Stimulated activated CD8-positive, alpha-beta memory T cell treated with anti-CD3 and anti-CD28 coated beads, Interleukin-12 subunit alpha, Interleukin-12 subunit beta, amount 100 ng/mL, for 24 hours (primary cell): ENCODE data around the gene TET1.
"Not testable (repeated sequence)": the region's sequence is repeated elsewhere in the genome, so short reads cannot be mapped to it uniquely, and the experiment has no call there.

Source experiments
- DNase-seq: peaks from one replicate; pipeline ENCODE4 v3.0.0-alpha.2; 2020; ENCODE audit errors: extremely low read depth

Gene TET1

GRCh38 chr10:68700197-68700596, 140.1 kb downstream of the TET1 start:
- DNase-seq: no peak

- DNase-seq: no peak
These were observed 145.4 kb downstream of the TET1 start for GRCh38 chr10:68705548-68705947.

GRCh38 chr10:68708987-68709386, 148.8 kb downstream of the TET1 start:
- DNase-seq: not testable (repeated sequence)

DNA sequence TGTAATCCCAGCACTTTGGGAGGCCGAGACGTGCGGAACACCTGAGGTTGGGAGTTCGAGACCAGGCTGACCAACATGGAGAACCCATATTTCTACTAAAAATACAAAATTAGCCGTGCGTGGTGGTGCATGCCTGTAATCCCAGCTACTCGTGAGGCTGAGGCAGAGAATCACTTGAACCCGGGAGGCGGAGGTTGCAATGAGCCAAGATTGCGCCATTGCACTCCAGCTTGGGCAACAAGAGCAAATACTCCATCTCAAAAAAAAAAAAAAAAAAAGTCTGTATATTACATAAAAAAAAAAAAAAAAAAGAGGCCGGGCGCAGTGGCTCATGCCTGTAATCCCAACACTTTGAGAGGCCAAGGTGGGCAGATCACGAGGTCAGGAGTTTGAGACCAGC, 152.9 kb downstream of the TET1 start:
- not testable (repeated sequence) for DNase-seq

DNA sequence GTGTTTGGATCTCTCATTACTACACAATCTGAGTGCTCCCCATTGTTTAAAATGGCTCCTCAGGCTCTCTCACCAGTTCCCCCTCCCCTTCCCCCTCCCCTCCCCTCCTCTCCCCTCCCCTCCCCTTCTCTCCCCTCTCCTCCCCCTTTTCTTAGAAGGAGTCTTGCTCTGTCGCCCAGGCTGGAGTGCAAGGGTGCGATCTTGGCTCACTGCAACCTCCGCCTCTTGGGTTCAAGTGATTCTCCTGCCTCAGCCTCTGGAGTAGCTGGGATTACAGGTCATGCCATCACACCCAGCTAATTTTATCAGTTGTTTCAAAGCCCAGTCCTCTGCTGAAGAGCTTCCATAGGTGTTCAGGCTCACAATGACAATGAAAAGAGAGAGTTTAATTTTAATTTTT, 157.3 kb downstream of the TET1 start:
- DNase-seq: no peak

DNA sequence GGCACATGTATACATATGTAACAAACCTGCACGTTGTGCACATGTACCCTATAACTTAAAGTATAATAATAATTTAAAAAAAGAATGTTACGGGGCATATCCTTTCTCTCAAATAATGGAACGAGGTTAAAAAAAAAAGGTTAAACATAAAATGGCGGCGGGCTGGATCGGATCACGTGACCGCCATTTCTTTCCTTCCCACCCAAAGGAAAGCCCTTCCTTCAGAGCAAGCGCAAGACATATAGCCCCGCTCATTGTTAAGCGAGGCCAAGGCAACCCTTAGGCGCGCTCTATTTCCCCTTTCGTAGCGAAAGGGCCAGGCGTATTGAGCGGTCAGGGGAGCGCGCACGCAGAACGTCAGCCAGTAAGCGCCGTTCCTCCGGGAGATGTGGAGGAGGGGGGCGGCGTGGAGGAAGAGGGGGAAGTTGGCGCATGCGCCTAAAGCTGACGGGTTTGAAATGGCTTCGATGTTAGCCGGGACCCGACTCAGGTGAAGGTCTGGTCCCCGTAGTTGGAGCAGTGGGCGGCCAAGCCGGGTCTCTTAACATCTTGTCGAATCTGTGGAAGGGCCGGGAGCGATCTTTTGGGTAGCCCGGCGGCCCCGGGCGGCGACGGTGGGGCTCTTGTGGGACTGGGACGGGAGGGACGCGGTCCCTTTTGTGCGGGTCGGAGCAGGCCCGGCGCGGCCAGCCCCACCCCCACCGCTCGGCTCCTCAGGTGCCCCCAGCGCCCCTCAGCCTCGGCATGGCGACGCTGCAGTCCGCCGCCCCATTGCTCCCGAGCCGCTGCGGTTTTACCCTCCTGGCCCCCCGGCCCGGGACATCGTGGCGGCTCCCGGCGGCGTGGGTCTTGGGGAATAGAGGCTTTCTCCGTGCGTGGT, 160.9 kb downstream of the TET1 start, which contains the start of gene CCAR1:
CCAR1 (plus strand) TSS at position 447 of the 880 bp plus-strand sequence. CDS start 1,266 bp downstream, outside the sequence.
- DNase-seq: peak; percentile 93

DNA sequence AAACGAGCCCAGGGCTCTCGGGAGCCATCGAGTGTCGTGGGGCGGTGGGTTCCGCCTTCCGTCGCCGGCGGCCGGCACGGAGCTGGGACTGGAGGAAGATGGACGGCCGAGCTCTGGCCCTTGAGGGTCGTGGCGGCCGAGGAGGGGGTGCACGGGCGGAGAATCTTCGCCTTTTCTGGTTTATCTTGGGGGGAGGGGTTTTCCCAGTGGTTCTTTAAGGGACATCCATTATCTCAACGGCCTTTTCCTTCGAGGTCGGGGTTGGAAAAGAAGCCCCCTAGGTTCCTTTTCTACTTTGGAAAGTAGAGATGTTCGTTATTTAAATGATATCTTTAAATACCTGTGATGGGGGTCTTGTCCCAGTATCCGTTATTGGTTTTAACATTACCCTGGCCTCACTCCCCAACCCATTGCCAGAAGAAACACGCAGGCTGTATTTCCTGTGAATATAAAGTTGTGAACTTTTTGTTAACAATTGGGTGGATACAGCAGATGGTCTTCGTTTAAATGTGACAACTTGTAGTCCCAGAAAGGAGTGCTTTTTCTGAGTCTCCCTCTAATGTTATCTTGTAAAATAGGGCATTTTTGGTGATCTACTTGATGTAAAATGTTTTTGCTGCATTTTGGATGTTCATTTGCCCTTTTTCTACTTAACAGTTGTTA, 161.7 kb downstream of the TET1 start:
- no peak for DNase-seq

GRCh38 chr10:68725016-68725415, 164.9 kb downstream of the TET1 start:
- no peak for DNase-seq

- DNase-seq: no peak
These were observed 167.0 kb downstream of the TET1 start for GRCh38 chr10:68727146-68727545.

DNA sequence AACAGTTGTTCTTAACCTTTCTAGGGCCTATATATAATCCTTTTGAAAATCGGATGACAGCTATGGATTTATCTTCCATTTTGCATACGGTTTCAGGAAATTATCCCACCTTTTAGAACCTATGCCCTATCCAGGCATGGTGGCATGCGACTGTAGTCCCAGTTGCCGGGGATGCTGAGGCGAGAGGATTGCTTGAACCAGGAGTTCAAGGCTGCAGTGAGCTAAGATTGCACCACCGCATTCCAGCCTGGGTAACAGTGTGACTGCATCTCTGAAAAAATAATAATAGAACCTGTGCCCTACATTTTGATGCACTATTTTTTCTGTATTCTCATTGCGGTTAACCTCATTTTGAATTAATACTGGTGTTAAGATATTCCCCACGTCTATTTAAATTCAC, 172.5 kb downstream of the TET1 start:
- DNase-seq: no peak

DNA sequence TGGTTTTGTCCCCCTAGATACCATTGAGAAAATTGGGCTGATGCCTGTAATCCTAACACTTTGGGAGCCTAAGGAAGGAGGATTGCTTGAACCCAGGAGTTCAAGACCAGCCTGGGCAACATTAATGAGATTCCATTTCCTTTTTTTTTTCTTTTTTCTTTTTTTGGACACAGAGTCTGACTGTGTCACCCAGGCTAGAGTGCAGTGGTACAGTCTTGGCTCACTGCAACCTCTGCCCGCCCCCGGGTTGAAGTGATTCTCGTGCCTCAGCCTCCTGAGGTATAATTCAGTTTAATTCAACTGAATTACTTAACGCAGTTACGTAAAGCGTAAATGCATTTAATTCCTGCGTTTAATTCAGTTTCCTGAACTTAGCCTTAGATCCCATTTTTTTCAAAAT, 174.2 kb downstream of the TET1 start:
- DNase-seq: no peak

- DNase-seq: no peak
These were observed 175.0 kb downstream of the TET1 start for GRCh38 chr10:68735119-68735518.

GRCh38 chr10:68735739-68736138, 175.6 kb downstream of the TET1 start:
- not testable (repeated sequence) for DNase-seq

DNA sequence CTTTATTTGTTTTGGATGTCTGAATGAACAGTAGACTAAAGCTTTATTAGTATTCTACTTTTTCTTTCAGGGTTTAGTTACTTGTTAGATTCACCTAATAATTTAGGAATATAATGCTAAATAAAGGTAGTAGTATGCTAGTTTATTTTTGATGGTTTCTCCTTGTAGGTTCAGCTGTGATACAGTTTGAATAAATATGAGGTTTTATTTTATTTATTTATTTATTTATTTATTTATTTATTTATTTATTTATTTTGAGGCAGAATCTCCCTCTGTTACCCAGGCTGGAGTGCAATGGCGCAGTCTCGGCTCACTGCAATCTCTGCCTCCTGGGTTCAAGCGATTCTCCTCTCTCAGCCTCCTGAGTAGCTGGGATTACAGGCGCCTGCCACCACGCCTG, 180.5 kb downstream of the TET1 start:
- DNase-seq: not testable (repeated sequence)

GRCh38 chr10:68742397-68742796, 182.3 kb downstream of the TET1 start:
- DNase-seq: no peak
